SK-N-SH (cell line): ENCODE results near the gene ADAMTS15. TPM values are rescaled to one million over a fixed set of nuclear protein-coding genes. Genes with fewer than 3 reads are reported as not detected.

Source experiments
- CTCF ChIA-PET: fragments of 300-600, 350-600 bp; formaldehyde crosslinking; extraction: SDS; loops from one replicate; lab custom pipeline; 2021; lab: Yijun Ruan, JAX
- POLR2A ChIA-PET: fragments of 350-600 bp; sonication (Branson Sonifier 250); formaldehyde crosslinking; extraction: SDS; loops from one replicate; lab custom pipeline; 2020; ENCODE audit warnings: antibody characterized with exemption, inconsistent platforms; lab: Yijun Ruan, JAX
- DNase-seq: peaks from one replicate; pipeline ENCODE4 v3.0.0; 2012
- H2AFZ ChIP-seq: fragments of 200-600 bp; sonication (generic); 2 replicates; pipeline ENCODE4 v1.8.1; 2016; ENCODE audit warnings: antibody characterized with exemption, mild to moderate bottlenecking, low read depth
- H3F3A ChIP-seq: fragments of 200-600 bp; sonication (generic); replicated peaks from 2 replicates; pipeline ENCODE3; 2016; ENCODE audit warnings: antibody characterized with exemption, mild to moderate bottlenecking; ENCODE audit not compliant: insufficient read depth
- H3K27ac ChIP-seq, 2 experiments: fragments of 200-500 bp in 1 of 2; fragments of 200-600 bp in 1 of 2; sonication (Bioruptor generic) in 1 of 2; sonication (generic), shearing (Covaris generic) in 1 of 2; 2 replicates each; pipeline versions ENCODE4 v1.5.1 to v1.6.1; 2014 to 2016; ENCODE audit warnings: low read depth in 2 of 2, inconsistent platforms in 1 of 2, low read length in 1 of 2, mild to moderate bottlenecking in 1 of 2, mixed read lengths in 1 of 2
- H3K27me3 ChIP-seq: fragments of 200-600 bp; sonication (generic), shearing (Covaris generic); 2 replicates; pipeline ENCODE4 v1.6.1; 2016; ENCODE audit warnings: mixed run types; ENCODE audit not compliant: insufficient read depth
- H3K36me3 ChIP-seq, 2 experiments: fragments of 200-500 bp in 1 of 2; fragments of 200-600 bp in 1 of 2; sonication (Bioruptor generic) in 1 of 2; sonication (generic) in 1 of 2; replicated peaks in 1 of 2; 2 replicates each; pipeline versions ENCODE3 to v1.5.1; 2014 to 2016; ENCODE audit warnings: low read length in 1 of 2, mild to moderate bottlenecking in 1 of 2; ENCODE audit not compliant: insufficient read depth in 2 of 2, control insufficient read depth in 1 of 2
- H3K4me1 ChIP-seq, 2 experiments: fragments of 200-500 bp in 1 of 2; fragments of 200-600 bp in 1 of 2; sonication (Bioruptor generic) in 1 of 2; sonication (generic), shearing (Covaris generic) in 1 of 2; 2 replicates each; pipeline versions ENCODE4 v1.5.1 to v1.6.1; 2014 to 2016; ENCODE audit warnings: low read depth in 1 of 2, low read length in 1 of 2, mixed run types in 1 of 2; ENCODE audit not compliant: insufficient read depth in 2 of 2, control insufficient read depth in 1 of 2
- H3K4me2 ChIP-seq: fragments of 200-600 bp; sonication (generic), shearing (Covaris generic); 2 replicates; pipeline ENCODE4 v1.6.1; 2017; ENCODE audit warnings: mixed run types
- H3K4me3 ChIP-seq, 2 experiments: fragments of 200-500 bp in 1 of 2; fragments of 200-600 bp in 1 of 2; sonication (Bioruptor generic) in 1 of 2; sonication (generic), shearing (Covaris generic) in 1 of 2; 2 replicates each; pipeline versions ENCODE4 v1.5.1 to v1.8.1; 2014 to 2016; ENCODE audit warnings: low read depth in 2 of 2, inconsistent platforms in 1 of 2, low read length in 1 of 2, mild to moderate bottlenecking in 1 of 2, mixed read lengths in 1 of 2, moderate library complexity in 1 of 2
- H3K79me2 ChIP-seq: fragments of 200-600 bp; sonication (generic); 2 replicates; pipeline ENCODE4 v1.8.1; 2017; ENCODE audit warnings: mild to moderate bottlenecking; ENCODE audit not compliant: insufficient read depth
- H3K9ac ChIP-seq: fragments of 200-600 bp; sonication (generic); 2 replicates; pipeline ENCODE4 v1.6.1; 2017; ENCODE audit warnings: mixed run types
- H3K9me2 ChIP-seq: fragments of 200-600 bp; sonication (generic); 2 replicates; pipeline ENCODE4 v1.6.1; 2017; ENCODE audit warnings: mixed run types
- H3K9me3 ChIP-seq: fragments of 200-600 bp; sonication (generic); 2 replicates; pipeline ENCODE4 v1.6.1; 2017; ENCODE audit warnings: mixed run types, mild to moderate bottlenecking, moderate library complexity
- H4K20me1 ChIP-seq: fragments of 200-600 bp; sonication (generic); 2 replicates; pipeline ENCODE4 v1.6.1; 2017; ENCODE audit warnings: mild to moderate bottlenecking, mixed run types; ENCODE audit not compliant: insufficient read depth
- ELF1 ChIP-seq: IDR thresholded peaks from 2 replicates; pipeline ENCODE4 v1.4.0; 2012
- EP300 ChIP-seq, 2 experiments: IDR thresholded peaks; 2 replicates each; pipeline versions ENCODE4 v1.4.0 to v1.6.1; 2012; ENCODE audit warnings: borderline replicate concordance in 1 of 2, low read depth in 1 of 2, low read length in 1 of 2
- EZH2phosphoT487 ChIP-seq: fragments of 200-600 bp; sonication (generic); IDR thresholded peaks from 2 replicates; pipeline ENCODE4 v1.6.1; 2017; ENCODE audit warnings: low read depth, mixed run types, mild to moderate bottlenecking, antibody characterized with exemption, moderate library complexity, borderline replicate concordance
- FOSL2 ChIP-seq: IDR thresholded peaks from 2 replicates; pipeline ENCODE4 v1.4.0; 2012; ENCODE audit warnings: low read depth, mild to moderate bottlenecking, moderate library complexity, borderline replicate concordance
- GABPA ChIP-seq: IDR thresholded peaks from 2 replicates; pipeline ENCODE4 v1.4.0; 2012; ENCODE audit warnings: low read depth, mild to moderate bottlenecking
- IRF3 ChIP-seq: fragments of 150-350 bp; IDR thresholded peaks from 2 replicates; pipeline ENCODE4 v1.6.1; 2016; ENCODE audit warnings: mild to moderate bottlenecking, low read depth, low read length
- JUND ChIP-seq: IDR thresholded peaks from 2 replicates; pipeline ENCODE4 v1.4.0; 2012
- MAX ChIP-seq: IDR thresholded peaks from 2 replicates; pipeline ENCODE4 v1.4.0; 2012; ENCODE audit warnings: low read depth
- MXI1 ChIP-seq: IDR thresholded peaks from 2 replicates; pipeline ENCODE4 v1.6.1; 2012; ENCODE audit warnings: mild to moderate bottlenecking, low read depth, low read length, improper control_type of control experiment
- NRF1 ChIP-seq: IDR thresholded peaks from 2 replicates; pipeline ENCODE4 v1.6.1; 2012; ENCODE audit warnings: low read depth, mild to moderate bottlenecking, low read length
- PBX3 ChIP-seq: IDR thresholded peaks from 2 replicates; pipeline ENCODE4; 2012
- POLR2AphosphoS5 ChIP-seq: IDR thresholded peaks from 2 replicates; pipeline ENCODE4 v1.6.1; 2012; ENCODE audit warnings: low read depth, low read length
- RCOR1 ChIP-seq: fragments of 150-350 bp; IDR thresholded peaks from 2 replicates; pipeline ENCODE4 v1.6.1; 2017; ENCODE audit warnings: antibody characterized with exemption, low read length
- RFX5 ChIP-seq: IDR thresholded peaks from 2 replicates; pipeline ENCODE4 v1.6.1; 2012; ENCODE audit warnings: mild to moderate bottlenecking, improper control_type of control experiment, low read length
- RXRA ChIP-seq: IDR thresholded peaks from 2 replicates; pipeline ENCODE4 v1.4.0; 2012; ENCODE audit warnings: low read depth, mild to moderate bottlenecking, borderline replicate concordance
- SMC3 ChIP-seq: IDR thresholded peaks from 2 replicates; pipeline ENCODE4 v1.6.1; 2012; ENCODE audit warnings: low read depth, low read length, improper control_type of control experiment
- TEAD4 ChIP-seq: IDR thresholded peaks from 2 replicates; pipeline ENCODE4 v1.4.0; 2012; ENCODE audit warnings: mild to moderate bottlenecking, borderline replicate concordance; ENCODE audit not compliant: insufficient read depth
- USF1 ChIP-seq: IDR thresholded peaks from 2 replicates; pipeline ENCODE4 v1.4.0; 2012; ENCODE audit warnings: low read depth, borderline replicate concordance
- YY1 ChIP-seq: IDR thresholded peaks from 2 replicates; pipeline ENCODE4 v1.4.0; 2012; ENCODE audit warnings: low read depth, mild to moderate bottlenecking
- WGBS: methylation state at CpG from one replicate; pipeline ENCODE4 v1.1.6; 2017; ENCODE audit warnings: low lambda C conversion rate; 5-methylcytosine and 5-hydroxymethylcytosine counted together
- polyA plus RNA-seq, 3 experiments: library from polyadenylated mRNA; depleted of rRNA; stranded (reverse); fragments of >200 nt; gene quantifications; 2 replicates each; pipeline ENCODE4 v1.2.3, GENCODE V29; 2012

ADAMTS15 gene
- polyA plus RNA-seq, 1 of the 3 experiments (the other 2 are of a cell fraction), result 1.1 TPM

- POLR2A ChIA-PET, result no interaction called here
Observed at GRCh38 chr11:130518164-130518680, 69.8 kb downstream of the ADAMTS15 start.

GRCh38 chr11:130519128-130519932, 70.9 kb downstream of the ADAMTS15 start:
- no peaks in the 10 kb centered on the region for H3K9me3 ChIP-seq
- H3K27ac ChIP-seq, result no peak overlapping the region
- no peak overlapping the region for H3K9ac ChIP-seq
- no peaks in the 10 kb centered on the region for H4K20me1 ChIP-seq
- no peaks in the 10 kb centered on the region for H3K79me2 ChIP-seq
- TF ChIP-seq YY1 (no peak), IRF3 (no peak), PBX3 (no peak), JUND (no peak), MAX (no peak), POLR2AphosphoS5 (no peak), USF1 (no peak), NRF1 (no peak), RFX5 (no peak), EZH2phosphoT487 (no peak), ELF1 (no peak), GABPA (no peak), RXRA (no peak), SMC3 (no peak), TEAD4 (no peak), FOSL2 (no peak), EP300 (IDR thresholded peaks at IDR 0.05; ENCODE audit: borderline replicate concordance in 1 of 2, low read depth in 1 of 2, low read length in 1 of 2) (no peak)
- H3K4me3 ChIP-seq, result no peak overlapping the region
- H3K27me3 ChIP-seq, result no peaks in the 10 kb centered on the region
- no peak overlapping the region for H2AFZ ChIP-seq
- no peak for DNase-seq
- no peaks in the 10 kb centered on the region for H3K36me3 ChIP-seq
- H3K4me2 ChIP-seq, result no peak overlapping the region
- no peaks in the 10 kb centered on the region for H3K9me2 ChIP-seq
- peaks cover 0 to 16% of the 10 kb centered on the region in 2 experiments; a peak in 1 of 4 replicates for H3K4me1 ChIP-seq
- CTCF ChIA-PET, result interaction anchor here (1.1 kb wide), 1 partner anchor 85 kb away, joined by 3 read pairs; no protein-coding TSS in a partner anchor
- POLR2A ChIA-PET, result no interaction called here
- WGBS, result 79% methylated on average over 11 of the region's 11 CpGs
- H3F3A ChIP-seq, result no peaks in the 10 kb centered on the region

More at GRCh38 chr11:130518164-130518680, 69.8 kb downstream of the ADAMTS15 start:
- H3K79me2 ChIP-seq, result no peaks in the 10 kb centered on the region
- H3F3A ChIP-seq, result no peaks in the 10 kb centered on the region
- no peaks in the 10 kb centered on the region for H3K27me3 ChIP-seq
- 88% methylated on average over 4 of the region's 4 CpGs for WGBS
- H3K27ac ChIP-seq, result no peak overlapping the region
- no peak overlapping the region for H3K9ac ChIP-seq
- no peaks in the 10 kb centered on the region for H4K20me1 ChIP-seq
- H3K9me3 ChIP-seq, result no peaks in the 10 kb centered on the region
- H2AFZ ChIP-seq, result no peak overlapping the region
- TF ChIP-seq EP300 (IDR thresholded peaks at IDR 0.05; ENCODE audit: borderline replicate concordance in 1 of 2, low read depth in 1 of 2, low read length in 1 of 2) (no peak), MXI1 (no peak), EZH2phosphoT487 (no peak), RCOR1 (no peak), MAX (no peak)
- no peak for DNase-seq
- no peaks in the 10 kb centered on the region for H3K9me2 ChIP-seq
- CTCF ChIA-PET, result interaction anchor here (0.7 to 1.1 kb wide), 2 partner anchors 84 kb away, joined by 3 to 4 read pairs; no protein-coding TSS in a partner anchor
- H3K4me2 ChIP-seq, result no peak overlapping the region
- no peak overlapping the region for H3K4me3 ChIP-seq
- peaks cover 0 to 16% of the 10 kb centered on the region in 2 experiments; a peak in 1 of 4 replicates for H3K4me1 ChIP-seq
- H3K36me3 ChIP-seq, result no peaks in the 10 kb centered on the region
